Brain microvascular endothelial cell (primary cell): ENCODE data around the gene NACAD.
"Not testable (repeated sequence)": the region's sequence is repeated elsewhere in the genome, so short reads cannot be mapped to it uniquely, and the experiment has no call there.

Experiments used
- DNase-seq: peaks from one replicate; pipeline ENCODE4 v3.0.0-alpha.2; 2020
- H3K27ac ChIP-seq: fragments of 250-450 bp; sonication (Bioruptor Pico); 2 replicates; pipeline ENCODE4 v1.5.1; 2020; ENCODE audit warnings: mild to moderate bottlenecking, moderate library complexity
- H3K27me3 ChIP-seq: fragments of 250-450 bp; sonication (Bioruptor Pico); replicated peaks from 2 replicates; pipeline ENCODE4 v1.5.1; 2020; ENCODE audit warnings: mild to moderate bottlenecking
- H3K36me3 ChIP-seq: fragments of 250-450 bp; sonication (Bioruptor Pico); replicated peaks from 2 replicates; pipeline ENCODE4 v1.5.1; 2020; ENCODE audit warnings: mild to moderate bottlenecking
- H3K4me3 ChIP-seq: 2 replicates; pipeline ENCODE4 v1.5.1; 2011; ENCODE audit warnings: low read depth, mild to moderate bottlenecking, control low read depth, low read length, moderate library complexity
- in situ Hi-C: cut with HindIII; loops from 2 replicates; pipeline ENCODE4 v1.10.0; 2017; ENCODE audit warnings: low sequenced_read_pairs, low pct_ligation_motif_present
- TF ChIP-seq, protein P1 (sequence below): IDR thresholded peaks from 2 replicates; pipeline ENCODE4 v1.5.1; 2011; ENCODE audit warnings: low read depth, mild to moderate bottlenecking, moderate library complexity, low read length, control low read depth, inconsistent platforms; ENCODE audit errors: missing control alignments

The NACAD gene

DNA sequence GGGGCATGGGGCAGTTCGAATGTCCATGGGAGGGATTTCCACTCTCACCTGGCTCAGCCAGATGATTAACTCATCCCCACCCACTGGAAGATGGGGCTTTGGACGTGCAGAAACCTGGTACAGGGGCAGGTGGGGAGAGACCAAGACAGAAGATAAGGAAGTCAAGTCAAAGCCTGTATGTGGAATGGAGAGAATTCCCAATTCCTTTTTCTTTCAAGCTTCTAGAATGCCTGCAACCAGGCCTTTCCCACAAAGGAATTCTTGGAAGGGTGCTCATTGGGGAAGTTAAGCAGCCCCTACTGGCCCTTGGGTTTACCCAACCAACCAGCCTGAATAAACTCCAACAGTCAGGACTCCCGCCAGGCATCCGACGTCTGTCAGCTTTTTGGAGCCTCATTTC, 49.7 kb downstream of the NACAD start:
- no peaks in the 10 kb centered on the region for H3K27me3 ChIP-seq
- in situ Hi-C loops, result no loop called here
- TF ChIP-seq, protein P1, sequence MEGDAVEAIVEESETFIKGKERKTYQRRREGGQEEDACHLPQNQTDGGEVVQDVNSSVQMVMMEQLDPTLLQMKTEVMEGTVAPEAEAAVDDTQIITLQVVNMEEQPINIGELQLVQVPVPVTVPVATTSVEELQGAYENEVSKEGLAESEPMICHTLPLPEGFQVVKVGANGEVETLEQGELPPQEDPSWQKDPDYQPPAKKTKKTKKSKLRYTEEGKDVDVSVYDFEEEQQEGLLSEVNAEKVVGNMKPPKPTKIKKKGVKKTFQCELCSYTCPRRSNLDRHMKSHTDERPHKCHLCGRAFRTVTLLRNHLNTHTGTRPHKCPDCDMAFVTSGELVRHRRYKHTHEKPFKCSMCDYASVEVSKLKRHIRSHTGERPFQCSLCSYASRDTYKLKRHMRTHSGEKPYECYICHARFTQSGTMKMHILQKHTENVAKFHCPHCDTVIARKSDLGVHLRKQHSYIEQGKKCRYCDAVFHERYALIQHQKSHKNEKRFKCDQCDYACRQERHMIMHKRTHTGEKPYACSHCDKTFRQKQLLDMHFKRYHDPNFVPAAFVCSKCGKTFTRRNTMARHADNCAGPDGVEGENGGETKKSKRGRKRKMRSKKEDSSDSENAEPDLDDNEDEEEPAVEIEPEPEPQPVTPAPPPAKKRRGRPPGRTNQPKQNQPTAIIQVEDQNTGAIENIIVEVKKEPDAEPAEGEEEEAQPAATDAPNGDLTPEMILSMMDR, result no peak
- no peak for DNase-seq
- no peak overlapping the region for H3K27ac ChIP-seq
- H3K4me3 ChIP-seq, result no peak overlapping the region
- H3K36me3 ChIP-seq, result peaks cover 26% of the 10 kb centered on the region

DNA sequence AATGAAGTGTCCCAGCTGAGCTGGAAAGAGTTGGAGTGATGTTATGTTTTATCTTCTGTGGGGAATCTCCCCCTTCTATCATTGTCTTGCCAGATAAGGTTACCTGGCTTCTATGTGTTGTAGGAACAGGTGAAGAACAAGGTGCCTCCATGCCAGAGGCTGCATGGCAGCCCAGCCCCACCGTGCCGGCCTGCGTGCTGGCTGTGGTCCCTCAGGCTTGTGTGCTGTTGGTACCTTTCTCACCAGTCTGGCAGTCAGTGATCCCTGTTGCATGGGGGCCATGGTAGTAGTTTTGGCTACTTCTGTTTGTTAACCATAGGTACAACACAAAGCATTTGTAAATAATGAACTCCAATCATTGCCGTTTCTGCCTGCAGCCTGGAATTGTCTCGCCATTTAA, 50.9 kb downstream of the NACAD start:
- Histone ChIP-seq H3K27me3 (no peaks in the 10 kb centered on the region), H3K27ac (no peak overlapping the region), H3K4me3 (no peak overlapping the region), H3K36me3 (peaks cover 26% of the 10 kb centered on the region)
- TF ChIP-seq, protein P1, result no peak
- DNase-seq, result no peak
- in situ Hi-C loops, result no loop called here

DNA sequence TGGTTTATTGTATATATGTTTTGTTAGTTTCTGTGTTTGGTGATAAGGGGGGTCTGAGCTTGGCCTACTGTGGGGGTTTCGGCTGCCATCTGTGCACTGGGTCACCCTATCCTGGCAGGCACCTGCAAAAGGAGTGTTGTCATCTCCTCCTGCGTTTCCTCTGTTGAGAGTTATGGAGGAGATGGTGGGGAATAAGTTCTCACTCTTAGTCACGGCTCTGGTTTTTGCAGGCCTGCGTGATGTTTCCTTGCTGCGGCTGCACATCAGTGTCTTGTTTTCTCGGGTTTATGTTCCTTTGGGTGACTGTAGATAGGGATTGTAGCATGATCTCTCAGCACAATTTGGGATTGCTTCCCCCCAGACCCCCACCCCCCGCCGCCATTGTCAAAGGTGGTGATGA, 52.0 kb downstream of the NACAD start:
- Histone ChIP-seq H3K36me3 (peaks cover 22% of the 10 kb centered on the region), H3K27ac (no peak overlapping the region), H3K27me3 (no peaks in the 10 kb centered on the region), H3K4me3 (no peak overlapping the region)
- in situ Hi-C loops, result no loop called here
- no peak for DNase-seq
- TF ChIP-seq, protein P1, result no peak

DNA sequence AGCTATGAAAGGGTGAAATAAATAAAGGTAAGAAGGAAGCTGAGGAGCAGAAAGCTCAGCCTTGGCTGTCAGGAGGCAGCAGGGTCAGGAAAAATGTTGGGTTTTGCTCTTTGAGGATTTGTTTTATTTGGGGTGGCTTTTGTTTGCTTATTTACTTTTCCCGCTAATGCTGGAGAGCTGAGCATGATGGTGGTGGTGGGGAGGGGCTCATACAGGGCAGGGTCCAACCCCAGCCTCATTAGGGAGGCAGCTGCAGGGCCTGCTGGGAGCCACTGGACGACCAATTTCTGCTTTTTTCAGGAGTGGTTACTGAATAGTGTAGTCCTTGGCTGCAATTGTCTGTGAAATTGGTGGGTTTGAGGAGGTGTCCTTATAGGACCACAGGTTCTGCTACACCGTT, 52.5 kb downstream of the NACAD start:
- Histone ChIP-seq H3K4me3 (no peak overlapping the region), H3K36me3 (peaks cover 17% of the 10 kb centered on the region), H3K27ac (no peak overlapping the region), H3K27me3 (no peaks in the 10 kb centered on the region)
- in situ Hi-C loops, result no loop called here
- DNase-seq, result no peak
- TF ChIP-seq, protein P1, result no peak

DNA sequence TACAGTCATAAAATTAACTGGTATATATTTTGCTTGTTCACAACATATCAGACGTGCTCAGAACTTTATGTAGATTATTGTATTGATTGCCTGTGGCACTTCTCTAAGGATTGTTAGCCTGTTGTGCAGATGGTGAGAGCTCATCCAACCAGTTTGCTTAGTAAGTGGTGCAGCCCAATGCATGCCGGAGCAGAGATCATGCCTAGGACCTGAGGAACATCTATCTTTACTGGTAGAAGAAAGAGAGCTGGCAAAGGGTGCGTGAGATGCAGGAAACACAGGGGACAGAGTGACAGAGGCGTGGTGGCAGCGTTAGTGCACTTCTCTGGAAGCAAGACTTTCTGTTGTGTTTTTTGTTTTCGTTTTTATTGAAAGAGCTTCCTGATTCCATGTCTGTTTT, 52.9 kb downstream of the NACAD start:
- Histone ChIP-seq H3K4me3 (no peak overlapping the region), H3K36me3 (peaks cover 16% of the 10 kb centered on the region), H3K27ac (no peak overlapping the region), H3K27me3 (no peaks in the 10 kb centered on the region)
- DNase-seq, result no peak
- in situ Hi-C loops, result no loop called here
- TF ChIP-seq, protein P1, result no peak

DNA sequence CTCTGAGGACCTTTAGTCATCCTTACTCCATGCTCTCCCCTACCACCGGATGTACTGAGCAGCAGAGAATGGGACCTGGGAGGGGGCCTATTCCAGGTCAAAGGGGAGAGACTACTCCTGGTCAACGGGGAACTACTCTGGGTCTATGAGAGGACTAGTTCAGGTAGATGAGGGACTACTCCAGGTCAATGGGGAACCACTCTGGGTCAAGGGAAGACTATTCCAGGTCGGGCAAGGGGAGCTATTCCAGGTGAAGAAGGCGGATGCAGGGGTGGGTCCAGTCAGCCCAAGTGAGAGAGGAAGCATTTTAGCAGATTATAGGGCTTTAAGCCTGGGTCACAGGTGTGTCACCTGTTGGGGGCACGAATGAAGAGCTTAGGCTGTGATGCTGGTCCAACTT, 53.4 kb downstream of the NACAD start:
- Histone ChIP-seq H3K36me3 (peaks cover 14% of the 10 kb centered on the region), H3K4me3 (no peak overlapping the region), H3K27ac (no peak overlapping the region), H3K27me3 (no peaks in the 10 kb centered on the region)
- DNase-seq, result no peak
- TF ChIP-seq, protein P1, result no peak
- in situ Hi-C loops, result no loop called here

DNA sequence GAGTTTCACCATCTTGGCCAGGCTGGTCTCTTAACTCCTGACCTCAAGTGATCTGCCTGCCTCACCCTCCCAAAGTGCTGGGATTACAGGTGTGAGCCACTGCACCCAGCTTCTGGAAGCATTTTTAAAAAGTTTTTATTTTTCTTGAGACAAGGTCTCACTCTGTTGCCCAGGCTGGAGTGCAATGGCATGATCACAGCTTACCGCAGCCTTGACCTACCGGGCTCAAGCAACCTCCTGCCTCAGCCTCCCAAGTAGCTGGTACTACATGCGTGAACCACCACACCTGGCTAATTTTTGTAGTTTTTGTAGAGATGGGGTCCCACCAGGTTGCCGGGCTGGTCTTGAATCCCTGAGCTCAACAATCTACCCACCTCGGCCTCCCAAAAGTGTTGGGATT, 54.1 kb downstream of the NACAD start:
- in situ Hi-C loops, H3K27me3 ChIP-seq: not testable (repeated sequence)

More for the DNA sequence above, 54.1 kb downstream of the NACAD start:
- not testable (repeated sequence) for H3K4me3 ChIP-seq, DNase-seq, H3K27ac ChIP-seq
- H3K36me3 ChIP-seq, result peaks cover 14% of the 10 kb centered on the region
